Activated CD4-positive, alpha-beta memory T cell treated with anti-CD3 and anti-CD28 coated beads for 36 hours (primary cell): Measurements from ENCODE around the gene RSF1. TPM values are rescaled to one million over a fixed set of nuclear protein-coding genes. Genes with fewer than 3 reads are reported as not detected.
"Not testable (repeated sequence)": the region's sequence is repeated elsewhere in the genome, so short reads cannot be mapped to it uniquely, and the experiment has no call there.

Experiments
- CTCF ChIA-PET: fragments of 350-600 bp; sonication (Branson Sonifier 250); formaldehyde crosslinking; loops from one replicate; lab custom pipeline; 2021; ENCODE audit warnings: antibody characterized with exemption, inconsistent platforms; lab: Charles Lee
- POLR2A ChIA-PET: fragments of 350-600 bp; sonication (Branson Sonifier 250); formaldehyde crosslinking; loops from one replicate; lab custom pipeline; 2021; ENCODE audit warnings: antibody characterized with exemption; lab: Charles Lee
- DNase-seq: peaks from one replicate; pipeline ENCODE4 v3.0.0-alpha.2; 2020
- H3K27ac Mint-ChIP-seq: one replicate; pipeline ENCODE4 v1.8.0; 2021; ENCODE audit warnings: mixed read lengths
- H3K27me3 Mint-ChIP-seq: one replicate; pipeline ENCODE4 v1.8.0; 2021; ENCODE audit warnings: mixed read lengths
- H3K36me3 Mint-ChIP-seq: one replicate; pipeline ENCODE4 v1.8.0; 2021; ENCODE audit warnings: mixed read lengths
- H3K4me1 Mint-ChIP-seq: one replicate; pipeline ENCODE4 v1.8.0; 2021; ENCODE audit warnings: low read depth, mixed read lengths
- H3K4me3 Mint-ChIP-seq: one replicate; pipeline ENCODE4 v1.8.0; 2021; ENCODE audit warnings: mild to moderate bottlenecking, mixed read lengths
- H3K9me3 Mint-ChIP-seq: one replicate; pipeline ENCODE4 v1.8.0; 2021; ENCODE audit warnings: mixed read lengths
- intact Hi-C: fragments of 100-400 bp; cut with micrococcal nuclease; formaldehyde crosslinking; loops from one replicate; pipeline ENCODE4 v1.15.1; 2023
- total RNA-seq, 2 experiments: library from RNA; stranded (reverse); gene quantifications; one replicate each; pipeline ENCODE4 v1.2.3, GENCODE V29; 2021

The RSF1 gene
- total RNA-seq, 2 experiments from 2014 or later: 48.7 to 52.9 TPM

- no peaks in the 10 kb centered on the region for H3K36me3 Mint-ChIP-seq
- no peaks in the 10 kb centered on the region for H3K4me1 Mint-ChIP-seq
- ChIA-PET POLR2A (interaction anchor here (0.6 kb wide), 1 partner anchor 49 kb away, joined by 4 read pairs; no protein-coding TSS in a partner anchor), CTCF (no interaction called here)
- H3K27me3 Mint-ChIP-seq: no peaks in the 10 kb centered on the region
- H3K27ac Mint-ChIP-seq: no peak overlapping the region
- intact Hi-C loops: no loop called here
- no peak overlapping the region for H3K4me3 Mint-ChIP-seq
- no peaks in the 10 kb centered on the region for H3K9me3 Mint-ChIP-seq
- DNase-seq: no peak
Observed at GRCh38 chr11:77660947-77661346, 159.6 kb downstream of the RSF1 start.

DNA sequence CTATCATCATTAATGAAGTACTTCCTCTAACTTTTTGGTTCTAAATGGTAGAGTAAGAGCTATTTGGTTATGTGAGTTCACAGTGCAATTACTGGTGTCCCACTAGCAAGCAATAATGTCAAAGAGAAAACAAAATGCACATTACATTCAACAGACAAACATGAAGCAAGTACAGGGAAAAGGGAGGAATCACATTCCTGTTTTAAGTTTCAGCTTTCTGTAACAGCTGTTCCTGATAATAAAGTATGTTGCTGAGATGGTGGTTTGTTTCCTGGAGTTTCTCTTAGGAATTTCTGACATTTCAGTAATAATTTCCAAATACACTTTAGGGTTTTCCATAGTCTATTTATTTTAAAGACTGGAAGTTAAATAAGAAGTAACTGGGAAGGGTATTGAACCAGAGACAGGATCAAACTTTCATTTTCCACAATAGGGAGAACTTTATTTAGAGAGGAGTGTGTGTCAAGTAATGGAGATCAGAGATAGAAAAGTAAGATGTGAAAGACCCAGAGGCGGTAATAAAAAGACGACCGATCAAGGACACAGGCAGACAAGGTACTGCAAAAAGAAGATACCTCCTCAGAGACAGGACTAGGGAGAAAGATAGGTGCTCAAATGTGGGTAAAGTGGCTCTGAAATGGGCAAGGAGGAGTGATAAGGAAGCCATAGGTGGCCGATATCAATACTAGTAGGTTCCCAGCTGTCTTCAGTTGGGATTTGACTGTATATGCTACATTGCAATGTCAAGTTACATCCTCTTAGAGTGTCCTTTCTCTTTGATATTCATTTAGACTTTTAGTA is 162.1 kb downstream of the RSF1 start:
- H3K9me3 Mint-ChIP-seq: no peaks in the 10 kb centered on the region
- ChIA-PET POLR2A (no interaction called here), CTCF (no interaction called here)
- DNase-seq: no peak
- H3K4me1 Mint-ChIP-seq: no peaks in the 10 kb centered on the region
- H3K27ac Mint-ChIP-seq: no peak overlapping the region
- no peak overlapping the region for H3K4me3 Mint-ChIP-seq
- no peaks in the 10 kb centered on the region for H3K27me3 Mint-ChIP-seq
- intact Hi-C loops: no loop called here
- H3K36me3 Mint-ChIP-seq: no peaks in the 10 kb centered on the region

GRCh38 chr11:77656362-77656761 is 164.2 kb downstream of the RSF1 start:
- Mint-ChIP-seq H3K4me1 (no peaks in the 10 kb centered on the region), H3K36me3 (no peaks in the 10 kb centered on the region), H3K4me3 (no peak overlapping the region), H3K27me3 (no peaks in the 10 kb centered on the region), H3K27ac (no peak overlapping the region), H3K9me3 (no peaks in the 10 kb centered on the region)
- CTCF ChIA-PET: no interaction called here
- no peak for DNase-seq
- intact Hi-C loops: no loop called here
- POLR2A ChIA-PET: no interaction called here

DNA sequence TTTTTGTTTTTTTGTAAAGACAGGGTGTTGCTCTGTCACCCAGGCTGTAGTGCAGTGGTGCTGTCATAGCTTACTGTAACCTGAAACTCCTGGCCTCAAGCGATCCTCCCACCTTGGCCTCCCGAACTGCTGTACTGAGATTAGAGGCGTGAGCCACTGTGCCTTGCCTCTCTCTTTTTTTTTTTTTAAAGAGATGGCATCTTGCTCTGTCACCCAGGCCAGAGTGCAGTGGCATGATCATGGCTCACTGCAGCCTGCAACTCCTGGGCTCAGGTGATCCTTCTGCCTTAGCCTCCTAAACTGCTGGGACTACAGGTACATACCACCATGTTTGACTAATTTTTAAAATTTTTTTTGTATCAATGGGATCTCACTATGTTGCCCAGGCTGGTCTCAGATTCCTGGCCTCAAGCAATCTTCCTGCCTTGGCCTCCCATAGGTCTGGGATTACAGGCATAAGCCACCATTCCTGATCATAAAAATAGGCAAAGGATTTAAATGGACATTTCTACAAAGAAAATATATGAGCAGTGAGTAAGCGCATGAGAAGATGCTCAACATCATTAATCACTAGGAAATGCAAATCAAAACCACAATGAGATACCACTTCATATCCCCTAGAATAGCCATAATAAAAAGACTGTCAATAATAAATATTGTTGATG is 165.6 kb downstream of the RSF1 start:
- H3K27me3 Mint-ChIP-seq: no peaks in the 10 kb centered on the region
- H3K9me3 Mint-ChIP-seq: no peaks in the 10 kb centered on the region
- H3K4me1 Mint-ChIP-seq: no peaks in the 10 kb centered on the region
- intact Hi-C loops: no loop called here
- POLR2A ChIA-PET: no interaction called here
- no peaks in the 10 kb centered on the region for H3K36me3 Mint-ChIP-seq
- no peak overlapping the region for H3K27ac Mint-ChIP-seq
- DNase-seq: no peak
- CTCF ChIA-PET: no interaction called here
- no peak overlapping the region for H3K4me3 Mint-ChIP-seq

DNA sequence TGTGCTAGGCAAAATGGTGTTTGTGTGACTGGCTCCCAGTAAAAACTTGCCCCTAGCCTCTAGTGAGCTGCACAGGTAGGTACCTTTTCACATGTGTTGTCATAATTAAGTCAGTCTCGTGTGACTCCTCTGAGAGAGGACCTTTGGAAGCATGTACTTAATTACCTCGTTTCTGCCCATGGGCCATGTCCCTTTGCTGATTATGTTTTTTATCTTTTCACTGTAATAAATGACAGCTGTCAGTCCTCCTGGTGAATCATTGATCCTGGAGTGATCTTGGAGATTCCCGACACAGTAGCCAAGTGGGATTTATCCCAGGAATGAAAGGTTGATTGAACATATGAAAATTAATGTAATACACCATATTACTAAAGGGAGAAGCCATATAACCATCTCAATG is 170.4 kb downstream of the RSF1 start:
- H3K4me3 Mint-ChIP-seq: no peak overlapping the region
- intact Hi-C loops: no loop called here
- H3K9me3 Mint-ChIP-seq: no peaks in the 10 kb centered on the region
- peaks cover 4% of the 10 kb centered on the region for H3K27me3 Mint-ChIP-seq
- no peak overlapping the region for H3K27ac Mint-ChIP-seq
- no peaks in the 10 kb centered on the region for H3K4me1 Mint-ChIP-seq
- POLR2A ChIA-PET: interaction anchor here (0.6 kb wide), 1 partner anchor 20 kb away, joined by 4 read pairs; no protein-coding TSS in a partner anchor
- CTCF ChIA-PET: no interaction called here
- H3K36me3 Mint-ChIP-seq: no peaks in the 10 kb centered on the region
- DNase-seq: no peak

- no peak for DNase-seq
- Mint-ChIP-seq H3K4me1 (no peaks in the 10 kb centered on the region), H3K4me3 (no peak overlapping the region), H3K36me3 (no peaks in the 10 kb centered on the region), H3K27ac (no peak overlapping the region), H3K27me3 (peaks cover 9% of the 10 kb centered on the region), H3K9me3 (no peaks in the 10 kb centered on the region)
- POLR2A ChIA-PET: no interaction called here
- intact Hi-C loops: no loop called here
- CTCF ChIA-PET: no interaction called here
Observed at GRCh38 chr11:77647654-77648305, 172.7 kb downstream of the RSF1 start.

DNA sequence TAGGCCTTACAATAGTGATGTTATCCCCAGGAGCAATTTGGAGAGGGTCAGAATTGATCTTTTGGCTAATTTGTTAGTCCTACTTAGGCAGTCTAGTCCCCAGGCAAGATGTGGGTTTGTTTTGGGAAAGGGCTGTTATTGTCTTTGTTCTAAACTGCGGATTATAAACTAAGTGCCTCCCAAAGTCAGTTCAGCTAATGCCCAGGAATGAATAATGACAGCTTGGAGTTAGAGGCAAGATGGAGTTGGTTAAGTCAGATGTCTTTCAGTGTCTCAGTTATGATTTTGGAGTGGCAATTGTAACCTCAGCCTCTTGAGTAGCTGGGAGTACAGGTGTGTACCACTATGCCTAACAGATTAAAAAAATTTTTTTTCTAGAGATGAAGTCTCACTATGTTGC is 175.6 kb downstream of the RSF1 start:
- Mint-ChIP-seq H3K4me1 (no peaks in the 10 kb centered on the region), H3K27me3 (peaks cover 9% of the 10 kb centered on the region), H3K27ac (no peak overlapping the region), H3K36me3 (no peaks in the 10 kb centered on the region), H3K9me3 (peaks cover 4% of the 10 kb centered on the region), H3K4me3 (no peak overlapping the region)
- no peak for DNase-seq
- ChIA-PET CTCF (no interaction called here), POLR2A (no interaction called here)
- intact Hi-C loops: no loop called here

GRCh38 chr11:77642228-77642627 is 178.3 kb downstream of the RSF1 start:
- H3K4me3 Mint-ChIP-seq: no peak overlapping the region
- peaks cover 4% of the 10 kb centered on the region for H3K9me3 Mint-ChIP-seq
- intact Hi-C loops: no loop called here
- POLR2A ChIA-PET: no interaction called here
- peaks cover 4% of the 10 kb centered on the region for H3K36me3 Mint-ChIP-seq
- H3K27ac Mint-ChIP-seq: no peak overlapping the region
- peaks cover 9% of the 10 kb centered on the region for H3K27me3 Mint-ChIP-seq
- CTCF ChIA-PET: no interaction called here
- no peak for DNase-seq
- H3K4me1 Mint-ChIP-seq: peaks cover 5% of the 10 kb centered on the region

DNA sequence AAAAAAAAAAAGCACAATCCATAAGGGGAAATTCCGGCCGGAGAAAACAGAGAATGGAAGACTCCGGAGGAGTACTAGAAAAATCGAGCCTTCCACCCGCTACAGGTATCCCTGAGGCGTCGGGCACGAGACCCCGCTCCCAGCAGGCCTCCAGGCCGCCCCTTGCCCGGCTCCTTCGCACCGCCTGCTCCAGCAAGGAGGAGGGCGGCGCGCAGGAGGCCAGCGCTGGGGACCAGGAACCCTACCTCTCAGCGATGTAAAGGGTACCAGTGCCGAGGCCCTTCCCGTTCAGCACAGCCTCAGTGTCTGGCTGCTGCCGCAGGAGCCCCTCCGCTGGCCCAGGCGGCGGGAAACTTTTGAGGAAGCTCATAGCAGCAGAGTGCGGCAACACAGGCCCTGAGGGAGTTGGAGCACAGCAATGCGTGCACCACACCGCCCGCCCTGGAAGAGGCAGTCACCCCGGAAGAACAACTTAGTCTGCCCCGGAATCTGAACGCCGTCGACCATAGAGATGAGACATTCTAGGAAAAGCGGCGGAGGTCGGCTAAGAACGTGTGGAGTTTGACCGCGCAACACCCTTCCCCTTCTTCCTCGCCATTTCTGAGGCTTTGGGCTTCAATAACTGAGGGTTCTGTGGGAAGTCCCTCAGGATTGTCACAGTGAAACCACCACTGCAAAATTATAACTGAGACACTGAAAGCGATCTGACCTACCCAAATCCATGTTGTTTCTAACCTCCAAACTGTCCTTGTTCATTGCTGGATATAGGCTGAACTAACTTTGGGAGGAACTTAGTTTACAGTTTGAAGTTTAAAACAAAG is 183.0 kb downstream of the RSF1 start, which contains the start of gene CLNS1A:
Gene CLNS1A, minus strand, starts transcription at position 450 of the 821 bp plus-strand sequence. Its CDS starts 80 bp downstream, at position 370.
- Mint-ChIP-seq H3K27me3 (no peaks in the 10 kb centered on the region), H3K4me3 (peak within 1 kb of the TSS; percentile 95), H3K4me1 (peaks cover 35% of the 10 kb centered on the region), H3K36me3 (peaks cover 25% of the 10 kb centered on the region), H3K27ac (peak within 1 kb of the TSS; percentile 95), H3K9me3 (peaks cover 4% of the 10 kb centered on the region)
- ChIA-PET POLR2A (interaction anchor here (1.6 kb wide), 1 partner anchor 357 kb away, joined by 4 read pairs; the partner anchor contains the start of gene INTS4), CTCF (interaction anchor here (0.6 kb wide), 1 partner anchor 163 kb away, joined by 3 read pairs; the partner anchor contains the start of gene PAK1)
- DNase-seq: peak; percentile 90
- intact Hi-C loops: loop anchor here (1.0 to 10.0 kb wide), 4 partner anchors 165 to 1403 kb away; partner anchors contain the start of genes INTS4, PAK1 and RSF1

DNA sequence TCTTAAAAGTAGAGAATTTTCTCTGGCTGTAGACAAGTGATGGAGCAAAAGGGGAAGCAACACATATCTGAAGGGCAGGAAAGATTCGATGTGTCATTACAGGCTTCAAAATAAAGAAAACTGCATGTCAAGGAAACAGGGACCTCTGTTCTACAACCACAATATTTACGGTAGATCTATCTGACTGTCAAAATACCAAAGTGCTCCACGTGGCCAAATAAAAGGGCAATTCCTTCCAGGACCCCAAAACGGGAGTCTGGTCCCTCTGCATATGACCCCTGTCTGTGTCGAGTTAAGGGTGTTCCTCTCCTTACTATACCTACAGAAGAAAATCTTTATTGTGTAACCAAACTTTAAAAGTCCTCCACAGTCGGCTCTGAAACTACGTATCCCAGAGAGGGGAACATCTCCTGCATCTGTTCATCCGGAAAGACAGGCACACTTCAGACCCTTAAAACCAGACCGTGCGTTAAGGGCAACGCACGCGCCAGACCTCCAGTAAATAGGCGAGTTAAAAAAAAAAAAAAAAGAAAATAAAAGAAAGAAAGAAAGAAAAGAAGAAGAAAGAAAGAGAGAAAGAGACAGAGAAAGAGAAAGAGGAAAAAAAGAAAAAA is 183.7 kb downstream of the RSF1 start:
- Mint-ChIP-seq H3K4me1 (peaks cover 40% of the 10 kb centered on the region), H3K4me3 (peak overlapping the region; percentile 95), H3K27ac (peak overlapping the region; percentile 95), H3K27me3 (no peaks in the 10 kb centered on the region), H3K36me3 (peaks cover 31% of the 10 kb centered on the region), H3K9me3 (peaks cover 4% of the 10 kb centered on the region)
- intact Hi-C loops: loop anchor here (1.0 to 10.0 kb wide), 4 partner anchors 165 to 1402 kb away; partner anchors contain the start of genes INTS4, PAK1 and RSF1
- CTCF ChIA-PET: interaction anchor here (0.6 kb wide), 1 partner anchor 163 kb away, joined by 3 read pairs; the partner anchor contains the start of gene PAK1
- POLR2A ChIA-PET: interaction anchor here (1.6 kb wide), 1 partner anchor 358 kb away, joined by 4 read pairs; the partner anchor contains the start of gene INTS4
- DNase-seq: no peak

GRCh38 chr11:77633926-77634325 is 186.6 kb downstream of the RSF1 start:
- H3K27me3 Mint-ChIP-seq, DNase-seq, H3K4me3 Mint-ChIP-seq, H3K9me3 Mint-ChIP-seq: not testable (repeated sequence)
- Mint-ChIP-seq H3K36me3 (peaks cover 38% of the 10 kb centered on the region), H3K4me1 (peaks cover 59% of the 10 kb centered on the region), H3K27ac (peak overlapping the region; percentile 44)
- POLR2A ChIA-PET: interaction anchor here (0.7 to 0.8 kb wide), 2 partner anchors 53 to 106 kb away, joined by 3 read pairs; no protein-coding TSS in a partner anchor
- intact Hi-C loops: loop anchor here (10.0 kb wide), 1 partner anchor 1399 kb away; no protein-coding TSS in a partner anchor
- CTCF ChIA-PET: interaction anchor here (1.2 kb wide), 1 partner anchor 15 kb away, joined by 11 read pairs; no protein-coding TSS in a partner anchor
